GM12878 (cell line): ENCODE data around the gene MYOZ1.

Experiments
- ATF2 ChIP-seq: IDR thresholded peaks from 2 replicates; pipeline ENCODE4 v1.6.1; 2012; ENCODE audit warnings: low read length, inconsistent platforms
- BRCA1 ChIP-seq: IDR thresholded peaks from 2 replicates; pipeline ENCODE4 v1.6.1; 2011; ENCODE audit warnings: low read depth, low read length, improper control_type of control experiment
- CTCF ChIP-seq, 3 experiments: IDR thresholded peaks in 2 of 3; conservative IDR thresholded peaks in 1 of 3; 2 replicates each; pipeline ENCODE4 v1.5.1; 2011; ENCODE audit warnings: low read depth in 3 of 3, low read length in 3 of 3, mild to moderate bottlenecking in 3 of 3, control low read depth in 2 of 3, moderate library complexity in 2 of 3, inconsistent platforms in 1 of 3, mixed read lengths in 1 of 3; ENCODE audit not compliant: control insufficient read depth in 2 of 3, insufficient read depth in 1 of 3; ENCODE audit errors: extremely low read depth in 1 of 3
- DPF2 ChIP-seq: fragments of 450-650 bp; IDR thresholded peaks from 2 replicates; pipeline ENCODE4 v1.6.1; 2017; ENCODE audit warnings: mild to moderate bottlenecking
- EP300 ChIP-seq, 2 experiments: fragments of 150-350 bp in 1 of 2; IDR thresholded peaks; 2 replicates each; pipeline ENCODE4 v1.6.1; 2011 to 2012; ENCODE audit warnings: low read depth in 2 of 2, low read length in 2 of 2, borderline replicate concordance in 1 of 2, improper control_type of control experiment in 1 of 2, inconsistent platforms in 1 of 2; ENCODE audit not compliant: control insufficient read depth in 1 of 2
- POLR2AphosphoS5 ChIP-seq: IDR thresholded peaks from 2 replicates; pipeline ENCODE4 v1.6.1; 2011; ENCODE audit warnings: mild to moderate bottlenecking, low read length, inconsistent platforms
- SIN3A ChIP-seq: IDR thresholded peaks from 2 replicates; pipeline ENCODE4 v1.6.1; 2012; ENCODE audit warnings: low read depth, low read length, improper control_type of control experiment
- SIX5 ChIP-seq: IDR thresholded peaks from 2 replicates; pipeline ENCODE4 v1.6.1; 2011; ENCODE audit warnings: mild to moderate bottlenecking, low read depth, low read length, moderate library complexity; ENCODE audit not compliant: severe bottlenecking
- SMC3 ChIP-seq: IDR thresholded peaks from 2 replicates; pipeline ENCODE4 v1.6.1; 2011; ENCODE audit warnings: low read length, improper control_type of control experiment, borderline replicate concordance
- TCF7 ChIP-seq: IDR thresholded peaks from 2 replicates; pipeline ENCODE4 v1.6.1; 2014; ENCODE audit warnings: antibody characterized with exemption, borderline replicate concordance
- USF1 ChIP-seq: IDR thresholded peaks from 2 replicates; pipeline ENCODE4 v1.6.1; 2011; ENCODE audit warnings: borderline replicate concordance, low read depth, mild to moderate bottlenecking, moderate library complexity, mixed read lengths, low read length; ENCODE audit not compliant: insufficient read depth; ENCODE audit errors: extremely low read length
- ZNF274 ChIP-seq: IDR thresholded peaks from one replicate; pipeline ENCODE4 v1.8.0; 2011; ENCODE audit not compliant: insufficient read length, insufficient read depth
- ZNF592 ChIP-seq: fragments of 450-650 bp; IDR thresholded peaks from 2 replicates; pipeline ENCODE4 v1.6.1; 2017; ENCODE audit warnings: mild to moderate bottlenecking, moderate library complexity

GRCh38 chr10:73597346-73597745, 43.9 kb downstream of the MYOZ1 start:
- TF ChIP-seq POLR2AphosphoS5 (no peak), CTCF (IDR thresholded peaks at IDR 0.05 in 2 of 3, conservative IDR thresholded peaks at IDR 0.05 in 1 of 3; ENCODE audit: control insufficient read depth in 2 of 3, extremely low read depth in 1 of 3, insufficient read depth in 1 of 3, low read depth in 3 of 3, low read length in 3 of 3) (no peak), BRCA1 (no peak), ATF2 (no peak), SIX5 (no peak), USF1 (no peak), TCF7 (no peak), SMC3 (no peak), DPF2 (no peak), ZNF274 (no peak), EP300 (IDR thresholded peaks at IDR 0.05; ENCODE audit: borderline replicate concordance in 1 of 2, control insufficient read depth in 1 of 2, low read depth in 2 of 2, low read length in 2 of 2) (no peak), SIN3A (no peak), ZNF592 (no peak)
